Left lung (tissue), 10 donors: Measurements from ENCODE around the gene SMTNL1. TPM values are rescaled to one million over a fixed set of nuclear protein-coding genes. Genes with fewer than 3 reads are reported as not detected.

ENCODE experiments used
- ATAC-seq: fragments of 200-7000 bp; cut with Tn5 transposase; one replicate; pipeline ENCODE4 v1.9.1; 2020; ENCODE audit warnings: moderate library complexity
- DNase-seq, 4 donors: peaks; one replicate each; pipeline ENCODE4 v3.0.0-alpha.2; 2013 to 2020
- H3K27ac ChIP-seq, 2 donors: fragments of 200-600 bp; sonication (generic) in 1 of 2; one replicate each; pipeline versions ENCODE4 v1.5.0 to v1.8.0; 2020 to 2021
- H3K27me3 ChIP-seq, 2 donors: fragments of 200-600 bp; sonication (generic) in 1 of 2; one replicate each; pipeline versions ENCODE4 v1.5.0 to v1.8.0; 2020 to 2021
- H3K36me3 ChIP-seq, 2 donors: fragments of 200-600 bp; sonication (generic) in 1 of 2; one replicate each; pipeline versions ENCODE4 v1.5.0 to v1.8.0; 2020 to 2021
- H3K4me1 ChIP-seq, 2 donors: fragments of 200-600 bp; one replicate each; pipeline ENCODE4 v1.8.0; 2021
- H3K4me3 ChIP-seq, 2 donors: fragments of 200-600 bp; sonication (generic) in 1 of 2; one replicate each; pipeline versions ENCODE4 v1.5.0 to v1.8.0; 2020 to 2021; ENCODE audit warnings: mild to moderate bottlenecking in 1 of 2
- H3K9me3 ChIP-seq, 2 donors: fragments of 200-600 bp; sonication (generic) in 1 of 2; one replicate each; pipeline versions ENCODE4 v1.5.0 to v1.8.0; 2020 to 2021
- intact Hi-C, 2 donors: fragments of 100-400 bp; cut with DNase I; formaldehyde crosslinking; loops; one replicate each; pipeline versions ENCODE4 v1.11.2 to v1.14.2; 2022
- polyA plus RNA-seq, 6 donors: library from polyadenylated mRNA; unstranded; fragments of 120-200 nt; gene quantifications; one replicate each; pipeline ENCODE4 v1.2.1, GENCODE V29; 2013; ENCODE audit not compliant: insufficient read length in 6 of 6
- total RNA-seq, 2 donors: library from RNA; stranded (reverse); fragmentation: NEBNext Ultra II Directional; extraction: Animal tissue kit (Norgen Biotek cat#: 25700); gene quantifications; one replicate each; pipeline ENCODE4 v1.2.1, GENCODE V29; 2021
- TF ChIP-seq, protein P1 (sequence below), 2 donors: fragments of 200-600 bp; sonication (generic) in 1 of 2; IDR thresholded peaks; one replicate each; pipeline versions ENCODE4 v1.5.0 to v1.8.0; 2021; ENCODE audit warnings: antibody characterized with exemption in 2 of 2
- donor health status: DM: no; HTN: yes; CAD: no.
- donor health status: DM: no; HTN: no; CAD: no.

Gene SMTNL1
- total and polyA plus RNA-seq, 8 donors = 0.13 to 0.80 (median 0.42) TPM; not detected in 2

DNA sequence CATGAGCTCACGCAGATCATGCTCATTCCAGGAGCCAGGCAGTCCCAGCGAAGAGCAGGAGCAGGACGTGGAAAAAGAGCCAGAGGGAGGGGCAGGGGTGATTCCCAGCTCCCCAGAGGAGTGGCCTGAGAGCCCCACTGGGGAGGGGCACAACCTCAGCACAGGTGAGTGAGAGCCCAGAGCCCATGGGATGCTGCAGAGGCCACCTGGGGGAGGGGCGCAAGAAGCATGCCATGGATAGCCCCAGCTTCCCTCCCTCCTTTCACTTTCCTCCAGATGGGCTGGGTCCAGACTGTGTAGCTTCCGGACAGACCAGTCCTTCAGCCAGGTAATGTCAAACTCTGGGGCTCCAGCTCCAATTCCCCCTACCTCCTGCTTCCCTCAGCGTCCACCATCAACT is 6.2 kb downstream of the SMTNL1 start:
- ATAC-seq (peak; percentile 13), DNase-seq (no peak)
- TF ChIP-seq, protein P1, sequence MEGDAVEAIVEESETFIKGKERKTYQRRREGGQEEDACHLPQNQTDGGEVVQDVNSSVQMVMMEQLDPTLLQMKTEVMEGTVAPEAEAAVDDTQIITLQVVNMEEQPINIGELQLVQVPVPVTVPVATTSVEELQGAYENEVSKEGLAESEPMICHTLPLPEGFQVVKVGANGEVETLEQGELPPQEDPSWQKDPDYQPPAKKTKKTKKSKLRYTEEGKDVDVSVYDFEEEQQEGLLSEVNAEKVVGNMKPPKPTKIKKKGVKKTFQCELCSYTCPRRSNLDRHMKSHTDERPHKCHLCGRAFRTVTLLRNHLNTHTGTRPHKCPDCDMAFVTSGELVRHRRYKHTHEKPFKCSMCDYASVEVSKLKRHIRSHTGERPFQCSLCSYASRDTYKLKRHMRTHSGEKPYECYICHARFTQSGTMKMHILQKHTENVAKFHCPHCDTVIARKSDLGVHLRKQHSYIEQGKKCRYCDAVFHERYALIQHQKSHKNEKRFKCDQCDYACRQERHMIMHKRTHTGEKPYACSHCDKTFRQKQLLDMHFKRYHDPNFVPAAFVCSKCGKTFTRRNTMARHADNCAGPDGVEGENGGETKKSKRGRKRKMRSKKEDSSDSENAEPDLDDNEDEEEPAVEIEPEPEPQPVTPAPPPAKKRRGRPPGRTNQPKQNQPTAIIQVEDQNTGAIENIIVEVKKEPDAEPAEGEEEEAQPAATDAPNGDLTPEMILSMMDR (IDR thresholded peaks at IDR 0.05) = no peak
- H3K4me1 ChIP-seq = peaks cover 0 to 5% of the 10 kb centered on the region in 2 donors
- no peak overlapping the region for H3K4me3 ChIP-seq
- H3K9me3 ChIP-seq = no peaks in the 10 kb centered on the region
- no peaks in the 10 kb centered on the region for H3K27me3 ChIP-seq
- intact Hi-C loops = no loop called here
- peaks cover 0 to 34% of the 10 kb centered on the region in 2 donors for H3K36me3 ChIP-seq
- H3K27ac ChIP-seq = no peak overlapping the region

GRCh38 chr11:57544566-57544965 is 7.2 kb downstream of the SMTNL1 start:
- Histone ChIP-seq H3K36me3 (peaks cover 0 to 37% of the 10 kb centered on the region in 2 donors), H3K4me3 (no peak overlapping the region), H3K27me3 (no peaks in the 10 kb centered on the region), H3K4me1 (peaks cover 0 to 5% of the 10 kb centered on the region in 2 donors), H3K9me3 (no peaks in the 10 kb centered on the region), H3K27ac (no peak overlapping the region)
- TF ChIP-seq, protein P1 (IDR thresholded peaks at IDR 0.05) = no peak
- DNase-seq (no peak), ATAC-seq (no peak)
- intact Hi-C loops = no loop called here

DNA sequence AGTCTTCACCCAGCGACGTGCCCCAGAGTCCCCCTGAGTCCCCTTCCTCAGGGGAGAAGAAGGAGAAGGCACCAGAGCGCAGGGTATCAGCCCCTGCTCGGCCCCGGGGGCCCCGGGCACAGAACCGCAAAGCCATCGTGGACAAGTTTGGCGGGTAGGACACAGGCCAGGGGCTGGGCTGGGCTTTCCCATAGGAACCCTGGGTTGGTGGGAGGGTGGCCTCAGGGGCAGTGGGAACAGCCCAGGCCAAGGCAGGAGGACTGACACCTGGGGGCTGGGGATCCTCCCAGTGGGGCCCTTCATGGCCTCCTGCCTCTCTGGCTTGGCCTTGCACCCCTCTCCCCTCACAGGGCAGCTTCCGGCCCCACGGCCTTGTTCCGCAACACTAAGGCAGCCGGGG is 8.5 kb downstream of the SMTNL1 start:
- Histone ChIP-seq H3K36me3 (peaks cover 0 to 51% of the 10 kb centered on the region in 2 donors), H3K27me3 (no peaks in the 10 kb centered on the region), H3K27ac (no peak overlapping the region), H3K4me3 (no peak overlapping the region), H3K9me3 (no peaks in the 10 kb centered on the region), H3K4me1 (peaks cover 0 to 5% of the 10 kb centered on the region in 2 donors)
- TF ChIP-seq, protein P1 (IDR thresholded peaks at IDR 0.05) = no peak
- ATAC-seq (no peak), DNase-seq (no peak)
- intact Hi-C loops = no loop called here

GRCh38 chr11:57546451-57546850 is 9.1 kb downstream of the SMTNL1 start:
- no peaks in the 10 kb centered on the region for H3K27me3 ChIP-seq
- no peaks in the 10 kb centered on the region for H3K9me3 ChIP-seq
- ATAC-seq (no peak), DNase-seq (no peak)
- H3K4me3 ChIP-seq = no peak overlapping the region
- H3K4me1 ChIP-seq = peaks cover 0 to 5% of the 10 kb centered on the region in 2 donors
- peaks cover 0 to 56% of the 10 kb centered on the region in 2 donors for H3K36me3 ChIP-seq
- TF ChIP-seq, protein P1 (IDR thresholded peaks at IDR 0.05) = no peak
- intact Hi-C loops = no loop called here
- no peak overlapping the region for H3K27ac ChIP-seq

DNA sequence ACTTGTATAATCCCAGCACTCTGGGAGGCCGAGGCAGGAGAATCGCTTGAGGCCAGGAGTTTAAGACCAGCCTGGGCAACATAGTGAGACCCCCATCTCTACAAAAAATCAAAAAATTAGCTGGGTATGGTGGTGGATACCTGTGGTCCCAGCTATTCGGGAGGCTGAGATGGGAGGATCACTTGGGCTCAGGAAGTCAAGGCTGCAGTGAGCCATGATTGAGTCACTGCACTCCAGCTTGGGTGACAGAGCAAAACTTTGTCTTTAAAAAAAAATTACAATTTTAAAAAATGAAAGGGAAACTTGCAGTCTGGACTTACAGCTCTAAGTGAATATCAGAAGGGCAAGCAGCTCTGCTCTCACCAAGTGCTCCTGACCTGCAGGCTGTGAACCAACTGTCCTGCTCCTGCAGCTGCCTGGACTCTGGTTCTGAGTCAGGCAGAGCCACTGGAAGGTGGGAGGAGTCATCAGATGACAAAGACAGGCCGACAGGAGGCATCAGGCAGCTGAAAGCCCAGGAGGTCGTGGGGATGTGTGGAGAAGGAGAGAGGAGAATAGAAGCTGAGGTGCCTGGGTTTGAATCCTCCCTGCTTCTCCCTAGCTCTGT is 9.6 kb downstream of the SMTNL1 start:
- no peak for ATAC-seq
- Histone ChIP-seq H3K9me3 (no peaks in the 10 kb centered on the region), H3K36me3 (peaks cover 0 to 61% of the 10 kb centered on the region in 2 donors), H3K27me3 (no peaks in the 10 kb centered on the region), H3K27ac (no peak overlapping the region), H3K4me3 (no peak overlapping the region), H3K4me1 (peaks cover 0 to 5% of the 10 kb centered on the region in 2 donors)
- intact Hi-C loops = no loop called here
- TF ChIP-seq, protein P1 (IDR thresholded peaks at IDR 0.05) = no peak
- no peak for DNase-seq
